GM18867 (cell line): Measurements from ENCODE around the gene KDM6B.

Experiments
- ATAC-seq: cut with Tn5 transposase; IDR thresholded peaks from one replicate; pipeline ENCODE4 v1.9.1; 2021; ENCODE audit warnings: mild to moderate bottlenecking, moderate library complexity; ENCODE audit not compliant: unreplicated experiment

Gene KDM6B

DNA sequence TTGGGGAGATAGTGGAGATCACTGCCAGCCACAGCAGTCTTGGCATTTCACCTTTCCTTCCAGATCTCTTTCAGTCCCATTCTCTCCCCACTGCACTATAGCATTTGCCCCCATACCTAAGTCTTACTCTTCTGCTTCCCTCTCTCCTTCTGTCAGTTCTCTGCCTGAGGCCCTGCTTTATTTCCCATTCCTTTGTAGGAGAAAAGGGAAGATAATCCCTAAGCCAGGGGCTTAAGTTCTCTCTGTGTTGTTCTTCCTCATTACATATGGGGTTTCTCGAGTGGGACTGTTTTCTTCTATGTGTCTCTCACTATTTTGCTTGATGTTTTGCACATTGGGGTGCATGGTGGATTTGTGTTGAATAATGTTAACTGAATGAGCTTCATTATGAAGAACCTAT is 6.4 kb downstream of the KDM6B start:
- ATAC-seq = no peak

DNA sequence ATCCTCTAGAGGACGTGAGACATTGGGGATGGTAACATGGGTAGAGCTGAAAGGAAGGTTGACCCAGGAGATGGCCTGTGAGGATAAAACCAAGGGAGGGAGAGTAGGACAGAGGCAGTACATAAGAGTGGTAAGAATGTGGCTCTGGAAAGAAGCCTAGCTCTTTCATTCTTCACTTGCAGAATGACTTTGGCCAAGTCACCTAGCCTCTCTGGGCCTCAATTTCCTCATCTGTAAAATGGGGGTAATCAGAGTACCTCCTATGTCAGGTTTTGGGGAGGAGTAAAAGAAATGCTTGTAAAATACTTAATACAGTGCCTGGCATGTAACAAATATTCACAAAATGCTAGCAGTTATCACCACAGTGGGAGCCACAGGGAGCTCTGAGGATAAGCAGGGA is 6.9 kb downstream of the KDM6B start:
- ATAC-seq = no peak

DNA sequence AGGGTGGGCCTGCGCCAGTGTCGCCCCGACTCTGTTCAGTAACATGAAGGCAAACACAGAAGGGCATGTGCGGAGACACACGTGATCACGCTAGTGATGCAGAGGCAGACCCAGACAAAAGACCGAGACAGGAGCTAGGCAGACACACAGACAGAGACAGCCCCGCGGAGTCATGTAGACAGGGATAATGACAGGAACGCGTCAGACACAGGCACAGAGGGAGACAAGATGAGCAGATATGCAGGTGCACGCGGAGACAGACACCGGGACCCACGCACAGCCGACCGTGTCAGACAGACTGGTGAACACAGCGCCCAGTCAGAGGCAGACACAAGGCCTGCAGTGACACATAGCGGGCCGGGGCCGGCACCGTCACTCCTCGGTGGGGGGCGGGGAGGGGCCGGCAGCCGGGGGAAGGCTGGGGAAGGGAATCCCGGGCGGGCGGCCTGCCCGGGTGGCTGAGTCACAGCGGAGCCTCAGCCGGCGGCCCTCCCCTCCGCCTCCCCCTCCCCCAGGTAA is 7.4 kb downstream of the KDM6B start:
- ATAC-seq = no peak

DNA sequence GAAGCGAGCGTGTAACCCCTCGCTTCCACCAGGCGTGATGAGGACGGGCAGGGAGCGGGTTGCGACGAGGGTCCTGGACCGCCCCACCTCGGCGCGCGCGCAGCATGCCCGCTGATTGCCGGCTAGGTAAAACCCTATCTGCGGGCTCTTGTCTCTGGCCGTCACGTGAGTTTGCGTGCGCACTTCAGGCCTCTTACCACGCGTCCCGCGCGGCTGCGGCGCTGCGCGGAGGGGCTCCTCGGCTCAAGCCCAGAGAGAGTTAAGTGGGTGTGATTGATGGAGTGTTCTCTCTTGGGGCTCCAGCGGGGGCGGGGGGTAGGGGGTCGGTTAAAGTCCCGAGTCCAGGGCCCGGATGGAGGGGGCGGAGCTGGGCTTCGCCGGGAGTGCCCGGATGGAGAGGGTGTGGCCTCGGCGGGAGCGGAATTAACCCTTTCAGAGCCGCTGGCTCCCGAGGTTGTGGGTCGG is 7.9 kb downstream of the KDM6B start:
- ATAC-seq = peak; percentile 25

- ATAC-seq = peak; percentile 28
Measured at GRCh38 chr17:7842380-7843256, 8.6 kb downstream of the KDM6B start.

DNA sequence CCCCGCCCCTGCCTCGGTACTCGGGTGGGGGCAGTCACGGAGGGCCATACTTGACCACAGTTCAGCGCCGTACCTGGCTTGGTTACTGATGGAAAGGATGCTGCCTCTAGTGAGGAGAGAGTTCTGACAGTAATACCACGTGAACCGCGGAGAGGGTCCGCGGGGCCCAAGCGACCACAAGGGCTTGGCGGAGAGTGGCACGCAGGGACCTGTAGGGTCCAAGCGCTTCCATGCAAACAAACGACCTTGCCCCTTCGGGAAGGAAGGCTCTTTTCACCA is 9.2 kb downstream of the KDM6B start:
- ATAC-seq = peak; percentile 1

DNA sequence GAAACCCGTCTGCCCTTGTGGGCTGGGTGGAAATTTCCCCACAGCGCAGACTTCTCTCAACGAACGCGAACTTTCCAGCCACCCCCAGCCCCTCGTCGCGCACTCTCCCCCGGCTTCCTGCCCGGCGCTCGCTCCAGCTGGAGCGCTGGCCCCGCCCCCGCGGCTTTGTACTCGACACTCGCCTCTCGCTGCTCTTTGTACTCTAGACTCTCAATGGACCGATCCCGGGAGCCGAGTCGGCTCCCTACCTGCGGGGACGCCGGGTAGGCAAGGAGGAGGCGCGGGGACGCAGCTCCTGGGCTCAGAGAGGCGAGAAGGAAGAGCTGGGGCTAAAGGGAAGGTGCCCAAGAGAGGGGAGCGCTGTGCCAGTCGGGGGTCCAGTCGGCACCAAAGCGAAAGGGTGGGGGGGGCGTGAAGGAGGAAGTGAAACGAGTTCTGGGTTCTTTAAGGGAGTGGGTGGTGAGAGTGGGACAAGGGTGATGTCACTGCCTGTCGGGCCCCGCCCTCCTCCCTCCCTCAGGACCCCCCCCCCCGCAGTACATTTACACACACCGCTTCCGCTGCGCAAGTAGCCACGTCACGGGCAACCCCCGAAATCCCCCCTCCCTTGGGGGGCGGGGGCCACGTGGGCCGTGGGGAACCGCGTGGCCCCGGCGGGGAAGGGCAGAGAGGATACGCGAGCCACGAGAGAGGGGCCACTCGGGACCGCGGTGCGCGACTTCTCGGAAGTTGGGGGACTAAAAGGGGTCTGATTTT is 9.7 kb downstream of the KDM6B start:
- peak; percentile 30 for ATAC-seq

GRCh38 chr17:7844292-7845154 is 10.5 kb downstream of the KDM6B start:
- ATAC-seq = peak; percentile 48

DNA sequence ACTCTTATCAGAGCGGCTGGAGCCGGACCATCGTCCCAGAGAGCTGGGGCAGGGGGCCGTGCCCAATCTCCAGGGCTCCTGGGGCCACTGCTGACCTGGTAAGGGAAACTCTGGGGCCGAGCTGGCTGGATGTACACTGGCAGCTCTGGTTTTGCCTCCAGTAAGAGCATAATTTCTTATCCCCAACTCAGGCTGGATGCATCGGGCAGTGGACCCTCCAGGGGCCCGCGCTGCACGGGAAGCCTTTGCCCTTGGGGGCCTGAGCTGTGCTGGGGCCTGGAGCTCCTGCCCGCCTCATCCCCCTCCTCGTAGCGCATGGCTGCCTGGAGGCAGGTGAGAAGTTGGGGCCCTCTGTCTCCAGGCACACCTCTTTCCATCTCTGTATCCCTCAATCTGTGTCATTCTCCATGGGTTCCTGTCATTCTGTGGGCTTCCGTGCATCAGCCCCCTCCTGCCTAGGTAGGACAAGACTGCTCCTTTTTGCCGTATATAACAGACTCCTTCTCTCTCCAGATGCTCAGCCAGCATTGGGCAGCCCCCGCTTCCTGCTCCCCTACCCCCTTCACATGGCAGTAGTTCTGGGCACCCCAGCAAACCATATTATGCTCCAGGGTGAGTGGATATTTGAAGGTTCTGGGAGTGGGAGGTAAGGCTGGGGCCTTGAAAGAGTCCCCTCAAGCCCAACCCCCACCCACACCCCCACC is 11.5 kb downstream of the KDM6B start:
- no peak for ATAC-seq

- ATAC-seq = no peak
Measured at GRCh38 chr17:7846063-7846735, 12.2 kb downstream of the KDM6B start.

- no peak for ATAC-seq
Measured at GRCh38 chr17:7846765-7847661, 13.0 kb downstream of the KDM6B start.

DNA sequence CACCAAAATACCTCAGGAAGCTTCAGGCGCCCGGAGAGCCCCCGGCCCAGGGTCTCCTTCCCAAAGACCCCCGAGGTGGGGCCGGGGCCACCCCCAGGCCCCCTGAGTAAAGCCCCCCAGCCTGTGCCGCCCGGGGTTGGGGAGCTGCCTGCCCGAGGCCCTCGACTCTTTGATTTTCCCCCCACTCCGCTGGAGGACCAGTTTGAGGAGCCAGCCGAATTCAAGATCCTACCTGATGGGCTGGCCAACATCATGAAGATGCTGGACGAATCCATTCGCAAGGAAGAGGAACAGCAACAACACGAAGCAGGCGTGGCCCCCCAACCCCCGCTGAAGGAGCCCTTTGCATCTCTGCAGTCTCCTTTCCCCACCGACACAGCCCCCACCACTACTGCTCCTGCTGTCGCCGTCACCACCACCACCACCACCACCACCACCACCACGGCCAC is 14.1 kb downstream of the KDM6B start:
- no peak for ATAC-seq

- no peak for ATAC-seq
Measured at GRCh38 chr17:7848739-7849129, 14.7 kb downstream of the KDM6B start.

GRCh38 chr17:7849130-7849750 is 15.2 kb downstream of the KDM6B start:
- no peak for ATAC-seq

GRCh38 chr17:7849751-7850504 is 15.9 kb downstream of the KDM6B start:
- ATAC-seq = no peak

- ATAC-seq = peak; percentile 1
Measured at GRCh38 chr17:7850701-7851437, 16.9 kb downstream of the KDM6B start.
